Gastrocnemius medialis (tissue), 4 donors: ENCODE results near the gene PXDN.

Experiments used
- POLR2A ChIP-seq, 2 donors: fragments of 450-650 bp; IDR thresholded peaks; one replicate each; pipeline ENCODE4 v1.6.1; 2017; ENCODE audit warnings: antibody characterized with exemption in 2 of 2, mild to moderate bottlenecking in 2 of 2, moderate library complexity in 2 of 2
- TF ChIP-seq, protein P1 (sequence below), 5 experiments: fragments of 450-650 bp in 3 of 5; fragments of 200-600 bp in 2 of 5; sonication (generic) in 2 of 5; IDR thresholded peaks in 4 of 5; conservative IDR thresholded peaks in 1 of 5; 1 replicate in 4 of 5; 2 replicates in 1 of 5; pipeline ENCODE4 v1.5.1; 2016 to 2019; ENCODE audit warnings: antibody characterized with exemption in 5 of 5, mild to moderate bottlenecking in 3 of 5, moderate library complexity in 3 of 5

DNA sequence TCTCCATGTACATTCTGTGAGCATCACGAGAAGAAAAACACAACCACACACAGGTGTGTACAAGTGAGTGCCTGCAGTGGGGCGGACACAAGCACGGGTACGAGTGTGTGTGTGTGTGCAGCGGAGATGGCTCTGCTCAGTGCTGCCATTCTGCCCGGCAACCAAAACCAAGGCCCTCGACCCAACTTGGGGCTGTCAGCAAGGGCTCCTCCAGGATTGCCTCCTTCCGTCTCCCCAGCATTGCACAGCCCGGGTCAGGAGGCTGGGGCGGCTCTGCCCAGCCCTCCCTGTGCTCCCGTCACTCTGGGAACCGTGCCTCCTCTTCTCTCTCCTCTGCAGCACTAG lies 66.5 kb downstream of the PXDN start:
- TF ChIP-seq, protein P1, sequence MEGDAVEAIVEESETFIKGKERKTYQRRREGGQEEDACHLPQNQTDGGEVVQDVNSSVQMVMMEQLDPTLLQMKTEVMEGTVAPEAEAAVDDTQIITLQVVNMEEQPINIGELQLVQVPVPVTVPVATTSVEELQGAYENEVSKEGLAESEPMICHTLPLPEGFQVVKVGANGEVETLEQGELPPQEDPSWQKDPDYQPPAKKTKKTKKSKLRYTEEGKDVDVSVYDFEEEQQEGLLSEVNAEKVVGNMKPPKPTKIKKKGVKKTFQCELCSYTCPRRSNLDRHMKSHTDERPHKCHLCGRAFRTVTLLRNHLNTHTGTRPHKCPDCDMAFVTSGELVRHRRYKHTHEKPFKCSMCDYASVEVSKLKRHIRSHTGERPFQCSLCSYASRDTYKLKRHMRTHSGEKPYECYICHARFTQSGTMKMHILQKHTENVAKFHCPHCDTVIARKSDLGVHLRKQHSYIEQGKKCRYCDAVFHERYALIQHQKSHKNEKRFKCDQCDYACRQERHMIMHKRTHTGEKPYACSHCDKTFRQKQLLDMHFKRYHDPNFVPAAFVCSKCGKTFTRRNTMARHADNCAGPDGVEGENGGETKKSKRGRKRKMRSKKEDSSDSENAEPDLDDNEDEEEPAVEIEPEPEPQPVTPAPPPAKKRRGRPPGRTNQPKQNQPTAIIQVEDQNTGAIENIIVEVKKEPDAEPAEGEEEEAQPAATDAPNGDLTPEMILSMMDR (IDR thresholded peaks at IDR 0.05 in 4 of 5, conservative IDR thresholded peaks at IDR 0.05 in 1 of 5) = no peak
- TF ChIP-seq POLR2A (IDR thresholded peaks at IDR 0.05) = no peak
